ENCODE data around the gene SLC38A1. TPM values are rescaled to one million over a fixed set of nuclear protein-coding genes. Genes with fewer than 3 reads are reported as not detected.
A peak's percentile ranks its signal among the peaks of the same experiment; 100 is the strongest.

Gene SLC38A1
- total and polyA plus RNA-seq, 2 experiments from 2014 or later, result 114 to 234 TPM

- Histone ChIP-seq H3K79me2 (replicated peaks; ENCODE audit: insufficient read depth) (peaks cover 99% of the 10 kb centered on the region), H3K4me2 (no peak overlapping the region), H3K9me2 (ENCODE audit: insufficient read depth) (no peaks in the 10 kb centered on the region), H2AFZ (no peak overlapping the region), H3F3A (replicated peaks; ENCODE audit: low read depth) (no peaks in the 10 kb centered on the region), H4K20me1 (replicated peaks; ENCODE audit: insufficient read depth) (peaks cover 27% of the 10 kb centered on the region; the same call in 1 of the 2 replicates), H3K4me1 (ENCODE audit: insufficient read depth) (peaks cover 16% of the 10 kb centered on the region; the same call in 1 of the 2 replicates), H3K4me3 (no peak overlapping the region), H3K27me3 (ENCODE audit: insufficient read depth) (no peaks in the 10 kb centered on the region), H3K36me3 (ENCODE audit: insufficient read depth) (peaks cover 7% of the 10 kb centered on the region; the same call in 1 of the 2 replicates), H3K27ac (ENCODE audit: low read depth) (0 out of 2 replicates have a peak overlapping the region, but pooled peaks have one; percentile 6)
- Mint-ChIP-seq H3K27ac (peak overlapping the region; percentile 54; the same call in 1 of the 2 replicates), H3K27me3 (ENCODE audit: insufficient read depth, low read depth, poor library complexity) (peaks cover 8% of the 10 kb centered on the region), H3K4me3 (no peak overlapping the region), H3K36me3 (ENCODE audit: low read depth) (peaks cover 81% of the 10 kb centered on the region), H3K9me3 (no peaks in the 10 kb centered on the region), H3K4me1 (peaks cover 68% of the 10 kb centered on the region)
- ATAC-seq (peak; percentile 24; the same call in 2 of the 3 replicates), DNase-seq (ENCODE audit: low spot score) (no peak)
- TF ChIP-seq EZH2 (IDR thresholded peaks at IDR 0.05; ENCODE audit: low read depth, unreplicated experiment) (no peak), ZNF462 (CRISPR knock-in tag; IDR thresholded peaks at IDR 0.05) (no peak), NANOG (IDR thresholded peaks at IDR 0.05; ENCODE audit: borderline replicate concordance) (no peak)
Measured at GRCh38 chr12:46214668-46215436, 54.0 kb downstream of the SLC38A1 start.

All from GM23338 (cell line).